H1 (cell line): ENCODE results near the gene HOXB5. TPM values are rescaled to one million over a fixed set of nuclear protein-coding genes. Genes with fewer than 3 reads are reported as not detected.

ENCODE experiments used
- CHD1 ChIP-seq: IDR thresholded peaks from 2 replicates; pipeline ENCODE4 v1.6.1; 2012; ENCODE audit warnings: low read depth, low read length, improper control_type of control experiment
- CTBP2 ChIP-seq: IDR thresholded peaks from 2 replicates; pipeline ENCODE4 v1.7.0; 2011; ENCODE audit warnings: borderline replicate concordance, mild to moderate bottlenecking, moderate library complexity, mixed read lengths, low read length; ENCODE audit not compliant: insufficient read depth, insufficient read length
- SAP30 ChIP-seq: fragments of 300-600 bp; sonication (generic); IDR thresholded peaks from 2 replicates; pipeline ENCODE4 v1.7.1; 2012; ENCODE audit warnings: low read length, moderate library complexity, mild to moderate bottlenecking, inconsistent platforms; ENCODE audit not compliant: insufficient read depth, insufficient replicate concordance
- SP2 ChIP-seq: IDR thresholded peaks from 2 replicates; pipeline ENCODE4 v1.6.1; 2012; ENCODE audit warnings: mild to moderate bottlenecking, low read length, inconsistent platforms
- SUZ12 ChIP-seq: fragments of 200-600 bp; sonication (generic); IDR thresholded peaks from 2 replicates; pipeline ENCODE4 v1.6.1; 2012; ENCODE audit warnings: mild to moderate bottlenecking, inconsistent platforms, low read length, moderate library complexity, mixed read lengths
- TAF7 ChIP-seq: optimal IDR thresholded peaks from 2 replicates; pipeline ENCODE3; 2011; ENCODE audit warnings: low read depth, mild to moderate bottlenecking, inconsistent platforms, low read length, moderate library complexity, borderline replicate concordance
- polyA plus RNA-seq, 7 experiments: library from polyadenylated mRNA; depleted of rRNA in 3 of 7; stranded (reverse) in 5 of 7; unstranded in 2 of 7; fragments of >200 nt in 5 of 7; fragments of 200-250 nt in 2 of 7; gene quantifications; 1 replicate in 5 of 7; 2 replicates in 1 of 7; 4 replicates in 1 of 7; pipeline versions ENCODE4 v1.2.1 to v1.2.3, GENCODE V29; 2011 to 2013; ENCODE audit warnings: missing spikeins in 2 of 7, mixed read lengths in 2 of 7
- total RNA-seq: library from RNA; stranded (reverse); fragmentation: NEBNext Ultra II Directional; extraction: Animal tissue kit (Norgen Biotek cat#: 25700); gene quantifications from 2 replicates; pipeline ENCODE4 v1.2.1, GENCODE V29; 2021
- TF ChIP-seq, protein P1 (sequence below): fragments of 300-600 bp; sonication (generic); IDR thresholded peaks from 2 replicates; pipeline ENCODE4 v1.7.1; 2012; ENCODE audit warnings: low read length, moderate library complexity, mild to moderate bottlenecking, inconsistent platforms; ENCODE audit not compliant: insufficient replicate concordance
- TF ChIP-seq, protein P2 (sequence below): IDR thresholded peaks from 2 replicates; pipeline ENCODE4 v1.6.1; 2012; ENCODE audit warnings: inconsistent platforms

HOXB5 gene
- total and polyA plus RNA-seq, 2 of the 8 experiments (the other 6 are each of a cell fraction or from before 2014, with no cell fraction given) = not detected

DNA sequence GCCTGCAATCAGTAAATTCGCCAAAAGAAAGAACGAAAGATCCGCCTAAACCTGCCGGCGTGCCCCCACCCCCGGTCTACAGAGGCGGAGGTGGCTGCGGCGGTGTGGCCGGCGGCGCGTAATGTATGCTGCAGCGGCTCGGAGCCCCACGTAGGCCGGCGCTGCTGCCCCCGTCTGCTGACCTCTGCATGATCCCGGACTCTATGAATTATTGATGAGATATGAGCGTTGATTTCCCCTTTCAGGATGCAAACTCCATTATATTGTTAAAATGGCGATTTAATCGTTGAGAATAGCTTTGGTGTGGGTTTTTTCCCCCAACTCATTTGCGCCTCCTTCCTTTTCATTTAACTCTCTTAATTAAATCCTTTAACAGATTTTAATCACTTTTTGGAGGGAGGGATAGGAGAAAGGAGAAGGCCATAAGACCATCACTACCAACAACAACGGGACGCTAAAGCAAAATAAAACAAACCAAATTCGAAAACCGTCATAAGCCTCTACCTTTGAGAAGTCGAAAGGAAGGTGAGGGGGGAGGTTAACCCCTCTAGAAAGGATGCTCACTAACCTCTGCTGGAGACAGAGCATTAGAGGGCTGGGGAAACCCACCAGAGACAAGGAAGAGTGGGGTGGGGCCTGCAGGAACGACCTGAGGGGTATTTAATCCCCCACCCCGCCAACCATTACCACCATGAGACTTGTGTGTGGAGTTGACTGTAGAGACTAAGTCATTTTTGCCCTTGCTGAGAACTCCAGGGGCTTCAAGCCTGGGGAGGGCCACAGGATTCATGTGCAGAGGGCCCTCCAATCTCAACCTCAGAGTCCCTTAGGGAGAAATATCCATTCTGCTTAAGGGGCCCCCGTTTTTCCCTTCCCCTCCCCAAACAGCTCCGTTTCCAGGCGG, 7.0 kb downstream of the HOXB5 start (continued):
- TF ChIP-seq, protein P1, sequence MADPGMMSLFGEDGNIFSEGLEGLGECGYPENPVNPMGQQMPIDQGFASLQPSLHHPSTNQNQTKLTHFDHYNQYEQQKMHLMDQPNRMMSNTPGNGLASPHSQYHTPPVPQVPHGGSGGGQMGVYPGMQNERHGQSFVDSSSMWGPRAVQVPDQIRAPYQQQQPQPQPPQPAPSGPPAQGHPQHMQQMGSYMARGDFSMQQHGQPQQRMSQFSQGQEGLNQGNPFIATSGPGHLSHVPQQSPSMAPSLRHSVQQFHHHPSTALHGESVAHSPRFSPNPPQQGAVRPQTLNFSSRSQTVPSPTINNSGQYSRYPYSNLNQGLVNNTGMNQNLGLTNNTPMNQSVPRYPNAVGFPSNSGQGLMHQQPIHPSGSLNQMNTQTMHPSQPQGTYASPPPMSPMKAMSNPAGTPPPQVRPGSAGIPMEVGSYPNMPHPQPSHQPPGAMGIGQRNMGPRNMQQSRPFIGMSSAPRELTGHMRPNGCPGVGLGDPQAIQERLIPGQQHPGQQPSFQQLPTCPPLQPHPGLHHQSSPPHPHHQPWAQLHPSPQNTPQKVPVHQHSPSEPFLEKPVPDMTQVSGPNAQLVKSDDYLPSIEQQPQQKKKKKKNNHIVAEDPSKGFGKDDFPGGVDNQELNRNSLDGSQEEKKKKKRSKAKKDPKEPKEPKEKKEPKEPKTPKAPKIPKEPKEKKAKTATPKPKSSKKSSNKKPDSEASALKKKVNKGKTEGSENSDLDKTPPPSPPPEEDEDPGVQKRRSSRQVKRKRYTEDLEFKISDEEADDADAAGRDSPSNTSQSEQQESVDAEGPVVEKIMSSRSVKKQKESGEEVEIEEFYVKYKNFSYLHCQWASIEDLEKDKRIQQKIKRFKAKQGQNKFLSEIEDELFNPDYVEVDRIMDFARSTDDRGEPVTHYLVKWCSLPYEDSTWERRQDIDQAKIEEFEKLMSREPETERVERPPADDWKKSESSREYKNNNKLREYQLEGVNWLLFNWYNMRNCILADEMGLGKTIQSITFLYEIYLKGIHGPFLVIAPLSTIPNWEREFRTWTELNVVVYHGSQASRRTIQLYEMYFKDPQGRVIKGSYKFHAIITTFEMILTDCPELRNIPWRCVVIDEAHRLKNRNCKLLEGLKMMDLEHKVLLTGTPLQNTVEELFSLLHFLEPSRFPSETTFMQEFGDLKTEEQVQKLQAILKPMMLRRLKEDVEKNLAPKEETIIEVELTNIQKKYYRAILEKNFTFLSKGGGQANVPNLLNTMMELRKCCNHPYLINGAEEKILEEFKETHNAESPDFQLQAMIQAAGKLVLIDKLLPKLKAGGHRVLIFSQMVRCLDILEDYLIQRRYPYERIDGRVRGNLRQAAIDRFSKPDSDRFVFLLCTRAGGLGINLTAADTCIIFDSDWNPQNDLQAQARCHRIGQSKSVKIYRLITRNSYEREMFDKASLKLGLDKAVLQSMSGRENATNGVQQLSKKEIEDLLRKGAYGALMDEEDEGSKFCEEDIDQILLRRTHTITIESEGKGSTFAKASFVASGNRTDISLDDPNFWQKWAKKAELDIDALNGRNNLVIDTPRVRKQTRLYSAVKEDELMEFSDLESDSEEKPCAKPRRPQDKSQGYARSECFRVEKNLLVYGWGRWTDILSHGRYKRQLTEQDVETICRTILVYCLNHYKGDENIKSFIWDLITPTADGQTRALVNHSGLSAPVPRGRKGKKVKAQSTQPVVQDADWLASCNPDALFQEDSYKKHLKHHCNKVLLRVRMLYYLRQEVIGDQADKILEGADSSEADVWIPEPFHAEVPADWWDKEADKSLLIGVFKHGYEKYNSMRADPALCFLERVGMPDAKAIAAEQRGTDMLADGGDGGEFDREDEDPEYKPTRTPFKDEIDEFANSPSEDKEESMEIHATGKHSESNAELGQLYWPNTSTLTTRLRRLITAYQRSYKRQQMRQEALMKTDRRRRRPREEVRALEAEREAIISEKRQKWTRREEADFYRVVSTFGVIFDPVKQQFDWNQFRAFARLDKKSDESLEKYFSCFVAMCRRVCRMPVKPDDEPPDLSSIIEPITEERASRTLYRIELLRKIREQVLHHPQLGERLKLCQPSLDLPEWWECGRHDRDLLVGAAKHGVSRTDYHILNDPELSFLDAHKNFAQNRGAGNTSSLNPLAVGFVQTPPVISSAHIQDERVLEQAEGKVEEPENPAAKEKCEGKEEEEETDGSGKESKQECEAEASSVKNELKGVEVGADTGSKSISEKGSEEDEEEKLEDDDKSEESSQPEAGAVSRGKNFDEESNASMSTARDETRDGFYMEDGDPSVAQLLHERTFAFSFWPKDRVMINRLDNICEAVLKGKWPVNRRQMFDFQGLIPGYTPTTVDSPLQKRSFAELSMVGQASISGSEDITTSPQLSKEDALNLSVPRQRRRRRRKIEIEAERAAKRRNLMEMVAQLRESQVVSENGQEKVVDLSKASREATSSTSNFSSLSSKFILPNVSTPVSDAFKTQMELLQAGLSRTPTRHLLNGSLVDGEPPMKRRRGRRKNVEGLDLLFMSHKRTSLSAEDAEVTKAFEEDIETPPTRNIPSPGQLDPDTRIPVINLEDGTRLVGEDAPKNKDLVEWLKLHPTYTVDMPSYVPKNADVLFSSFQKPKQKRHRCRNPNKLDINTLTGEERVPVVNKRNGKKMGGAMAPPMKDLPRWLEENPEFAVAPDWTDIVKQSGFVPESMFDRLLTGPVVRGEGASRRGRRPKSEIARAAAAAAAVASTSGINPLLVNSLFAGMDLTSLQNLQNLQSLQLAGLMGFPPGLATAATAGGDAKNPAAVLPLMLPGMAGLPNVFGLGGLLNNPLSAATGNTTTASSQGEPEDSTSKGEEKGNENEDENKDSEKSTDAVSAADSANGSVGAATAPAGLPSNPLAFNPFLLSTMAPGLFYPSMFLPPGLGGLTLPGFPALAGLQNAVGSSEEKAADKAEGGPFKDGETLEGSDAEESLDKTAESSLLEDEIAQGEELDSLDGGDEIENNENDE = no peak
- no peak for TF ChIP-seq SP2
- peak; percentile 84 for TF ChIP-seq SUZ12
- TF ChIP-seq CHD1 = no peak
- no peak for TF ChIP-seq CTBP2
- no peak for TF ChIP-seq TAF7
- TF ChIP-seq SAP30 = no peak
- TF ChIP-seq, protein P2, sequence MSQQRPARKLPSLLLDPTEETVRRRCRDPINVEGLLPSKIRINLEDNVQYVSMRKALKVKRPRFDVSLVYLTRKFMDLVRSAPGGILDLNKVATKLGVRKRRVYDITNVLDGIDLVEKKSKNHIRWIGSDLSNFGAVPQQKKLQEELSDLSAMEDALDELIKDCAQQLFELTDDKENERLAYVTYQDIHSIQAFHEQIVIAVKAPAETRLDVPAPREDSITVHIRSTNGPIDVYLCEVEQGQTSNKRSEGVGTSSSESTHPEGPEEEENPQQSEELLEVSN = no peak
